Activated T-helper 1 cell treated with Interleukin-2 at 50 U/mL for 16 hours (primary cell): Measurements from ENCODE around the gene ATP8B3.

ENCODE experiments used
- DNase-seq: peaks from one replicate; pipeline ENCODE4 v3.0.0-alpha.2; 2020; ENCODE audit warnings: low read depth

The ATP8B3 gene

DNA sequence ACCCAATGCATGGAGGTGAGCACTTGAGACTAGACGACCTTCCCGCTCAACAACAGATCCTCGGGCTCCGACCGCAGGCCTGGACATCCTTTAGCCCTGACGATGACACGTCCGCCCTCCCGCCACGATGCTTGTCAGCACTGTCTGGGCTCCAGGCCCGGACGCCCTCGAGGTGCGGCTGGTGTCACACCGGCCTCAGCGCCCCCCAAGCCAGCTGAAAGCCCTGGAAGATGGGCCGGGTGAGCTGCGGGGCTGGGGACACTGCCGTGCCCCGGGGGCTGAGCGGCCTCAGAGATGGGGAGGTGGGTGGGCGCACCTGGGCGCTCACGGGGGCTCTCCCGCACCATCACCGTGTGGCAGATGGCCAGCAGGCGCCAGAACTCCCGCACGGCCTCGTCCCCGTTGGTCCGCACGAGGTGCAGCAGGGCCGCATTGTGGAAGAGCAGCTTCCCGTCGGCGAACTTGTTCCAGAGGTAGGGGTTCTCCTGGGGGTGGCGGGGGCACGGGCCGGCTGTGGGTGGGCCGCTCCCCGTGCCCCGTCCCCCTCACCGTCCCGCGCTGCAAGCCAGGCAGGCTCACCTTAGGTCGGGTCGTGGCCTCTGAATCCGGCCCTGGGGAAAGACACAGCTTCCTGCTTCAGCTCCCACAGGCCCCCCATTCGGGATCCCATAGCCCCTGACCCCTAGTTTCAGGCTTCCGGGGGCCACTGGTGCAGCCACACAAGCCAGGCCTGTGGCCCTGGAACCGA, 15.5 kb downstream of the ATP8B3 start:
- DNase-seq, result no peak

- no peak for DNase-seq
These were observed 17.5 kb downstream of the ATP8B3 start for GRCh38 chr19:1794424-1795172.

GRCh38 chr19:1791879-1792278, 20.2 kb downstream of the ATP8B3 start:
- no peak for DNase-seq

DNA sequence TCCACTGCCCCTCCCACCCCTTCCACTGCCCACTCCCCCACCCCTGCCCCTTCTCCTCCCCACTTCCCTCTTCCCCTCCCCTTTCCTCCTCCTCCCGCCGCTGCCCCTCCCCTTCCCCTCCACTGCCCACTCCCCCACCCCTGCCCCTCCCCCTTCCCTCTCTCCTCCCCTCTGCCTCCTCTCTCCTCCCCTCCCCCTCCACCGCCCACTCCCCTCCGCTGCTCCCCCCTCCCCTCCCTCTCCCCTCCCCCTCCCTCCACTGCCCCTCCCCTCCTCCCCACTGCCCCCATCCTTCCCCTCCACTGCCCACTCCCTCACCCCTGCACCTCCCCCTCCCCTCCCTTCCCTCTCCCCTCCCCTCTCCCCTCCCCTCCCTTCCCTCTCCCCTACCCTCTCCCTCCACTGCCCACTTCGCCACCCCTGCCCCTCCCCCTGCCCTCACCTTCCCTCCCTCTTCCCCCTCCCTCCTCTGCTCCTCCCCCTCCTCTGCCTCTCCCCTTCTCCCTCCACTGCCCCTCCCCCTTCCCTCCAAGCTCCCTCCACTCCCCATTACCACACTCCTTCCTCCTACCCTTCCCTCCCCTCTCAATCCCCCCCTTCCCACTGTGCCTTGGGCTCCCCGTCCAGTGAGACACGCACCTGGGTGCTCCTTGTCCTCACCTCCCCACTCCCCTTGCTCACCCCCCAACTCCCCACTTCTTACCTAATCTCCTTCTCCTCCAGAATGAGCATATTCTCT, 21.9 kb downstream of the ATP8B3 start:
- DNase-seq, result no peak

- DNase-seq, result no peak
These were observed 22.6 kb downstream of the ATP8B3 start for GRCh38 chr19:1789261-1790041.

DNA sequence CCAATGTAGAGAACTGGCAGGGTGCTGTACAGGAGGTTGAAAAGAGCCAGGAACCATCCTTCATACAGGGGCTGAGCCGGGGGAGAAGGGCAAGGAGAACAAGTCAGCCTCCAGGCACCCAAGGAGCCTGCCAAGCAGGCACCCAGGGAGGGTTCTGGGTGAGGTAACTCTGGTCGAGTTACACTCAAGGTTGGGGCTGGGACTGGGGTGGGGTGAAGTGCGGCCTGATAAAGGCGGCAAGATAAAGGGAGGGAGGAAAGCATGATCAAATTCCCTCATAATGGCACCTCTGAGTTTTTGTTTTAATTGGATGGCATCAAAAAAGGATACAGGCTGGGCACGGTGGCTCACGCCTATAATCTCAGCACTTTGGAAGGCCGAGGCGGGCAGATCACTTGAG, 25.0 kb downstream of the ATP8B3 start:
- DNase-seq, result no peak

GRCh38 chr19:1786668-1787067, 25.4 kb downstream of the ATP8B3 start:
- DNase-seq, result no peak

GRCh38 chr19:1785310-1785709, 26.8 kb downstream of the ATP8B3 start:
- DNase-seq, result no peak

- no peak for DNase-seq
These were observed 28.2 kb downstream of the ATP8B3 start for GRCh38 chr19:1783874-1784273.

DNA sequence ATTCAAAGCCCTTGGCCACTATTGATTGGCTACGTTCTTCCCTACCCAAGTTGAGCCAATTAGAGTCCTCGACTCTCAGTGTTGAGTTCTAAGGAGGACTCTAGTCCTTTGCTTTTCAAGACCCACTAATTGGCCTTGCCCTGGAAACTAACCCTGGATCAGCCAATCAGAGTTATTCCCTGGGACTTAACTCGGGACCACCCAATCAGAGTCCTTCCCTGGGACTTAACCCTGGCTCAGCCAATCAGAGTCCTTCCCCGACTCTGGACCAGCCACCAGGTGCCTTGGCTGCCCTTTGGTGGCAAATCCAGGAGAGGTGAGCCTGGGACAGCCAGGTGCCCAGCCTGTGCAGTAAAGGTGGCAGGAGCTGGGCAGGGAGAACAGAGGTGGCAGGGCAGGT, 28.7 kb downstream of the ATP8B3 start:
- no peak for DNase-seq

GRCh38 chr19:1782521-1782920, 29.6 kb downstream of the ATP8B3 start:
- DNase-seq, result no peak

DNA sequence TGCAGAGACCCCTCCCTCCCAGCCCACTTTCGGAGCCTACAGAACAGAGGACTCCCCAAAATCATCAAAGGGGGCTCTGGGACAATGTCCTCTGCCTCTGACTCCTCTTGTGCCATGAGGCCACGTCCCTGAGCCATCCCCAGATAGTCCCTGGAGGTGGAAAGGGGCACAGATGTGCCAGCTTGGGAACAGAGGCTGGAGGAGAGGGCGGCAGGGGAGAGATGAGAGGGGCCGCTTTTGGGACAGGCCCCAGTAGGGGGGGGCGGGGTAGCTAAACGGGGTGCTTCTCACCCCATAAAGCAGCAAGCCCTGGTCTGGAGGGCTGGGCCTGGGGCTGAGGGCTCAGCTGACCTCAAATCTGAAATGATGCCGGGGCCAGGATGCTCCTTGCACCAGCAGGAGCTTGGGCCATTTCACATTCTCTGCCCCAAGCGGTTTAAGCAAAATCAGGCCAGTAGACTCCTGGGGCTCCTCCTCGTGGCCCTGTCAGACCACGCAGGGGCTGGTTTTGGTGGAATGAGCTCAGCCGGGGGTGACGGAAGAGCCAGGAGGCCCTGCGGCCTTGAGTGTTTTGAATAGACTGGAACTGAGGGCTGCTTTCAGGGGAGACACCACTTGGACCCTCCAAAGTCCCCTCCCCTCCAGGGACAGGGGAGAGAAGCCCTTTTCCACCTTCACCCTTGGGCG, 31.7 kb downstream of the ATP8B3 start:
- DNase-seq, result no peak

GRCh38 chr19:1779574-1779973, 32.5 kb downstream of the ATP8B3 start:
- DNase-seq, result no peak

DNA sequence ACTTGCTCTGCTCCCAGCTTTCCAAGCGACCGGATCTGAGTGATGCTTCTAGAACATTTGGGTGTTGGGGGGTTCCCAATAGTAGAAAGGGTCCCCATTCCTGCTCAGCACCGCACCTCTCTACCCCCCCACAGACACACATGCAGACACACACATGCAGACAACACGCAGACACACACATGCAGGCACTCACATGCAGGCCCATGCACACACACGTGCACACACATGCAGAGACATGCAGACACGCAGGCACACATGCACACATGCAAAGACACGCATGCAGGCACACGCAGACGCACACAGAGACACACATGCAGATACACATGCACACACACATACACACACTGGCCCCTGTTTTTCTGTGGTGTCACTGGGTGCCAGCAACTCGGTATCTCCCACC, 34.9 kb downstream of the ATP8B3 start:
- DNase-seq, result no peak

GRCh38 chr19:1776606-1777147, 35.4 kb downstream of the ATP8B3 start:
- no peak for DNase-seq

- no peak for DNase-seq
These were observed 36.0 kb downstream of the ATP8B3 start for GRCh38 chr19:1775951-1776605.

DNA sequence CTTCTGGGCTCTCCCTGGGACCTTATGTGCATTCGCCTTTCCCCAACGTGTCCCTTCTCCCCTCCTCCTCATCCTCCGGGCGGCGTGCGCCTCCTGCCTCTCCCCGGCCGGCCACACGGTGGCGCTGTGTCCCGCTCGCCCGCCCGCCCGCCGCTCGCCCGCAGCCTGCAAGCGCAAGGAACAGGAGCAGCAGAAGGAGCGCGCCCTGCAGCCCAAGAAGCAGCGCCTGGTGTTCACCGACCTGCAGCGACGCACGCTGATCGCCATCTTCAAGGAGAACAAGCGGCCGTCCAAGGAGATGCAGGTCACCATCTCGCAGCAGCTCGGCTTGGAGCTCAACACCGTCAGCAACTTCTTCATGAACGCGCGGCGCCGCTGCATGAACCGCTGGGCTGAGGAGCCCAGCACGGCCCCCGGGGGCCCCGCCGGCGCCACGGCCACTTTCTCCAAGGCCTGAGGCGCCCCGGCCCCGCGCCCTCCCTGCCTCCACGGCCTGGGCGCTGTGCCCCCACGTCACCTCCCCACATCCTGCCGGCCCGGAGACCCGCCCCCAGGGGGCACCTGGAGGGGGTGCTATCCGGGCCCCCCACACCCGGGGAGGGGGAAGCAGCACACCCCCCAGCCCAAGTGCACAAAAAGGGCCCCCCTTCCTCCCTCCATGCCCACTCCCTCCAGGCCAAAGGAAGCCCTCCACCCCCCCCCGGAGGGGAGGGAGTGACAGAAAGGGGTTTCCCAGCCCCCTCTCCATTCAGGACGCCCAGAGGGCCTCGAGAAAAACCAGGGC, 36.9 kb downstream of the ATP8B3 start:
- DNase-seq, result no peak

DNA sequence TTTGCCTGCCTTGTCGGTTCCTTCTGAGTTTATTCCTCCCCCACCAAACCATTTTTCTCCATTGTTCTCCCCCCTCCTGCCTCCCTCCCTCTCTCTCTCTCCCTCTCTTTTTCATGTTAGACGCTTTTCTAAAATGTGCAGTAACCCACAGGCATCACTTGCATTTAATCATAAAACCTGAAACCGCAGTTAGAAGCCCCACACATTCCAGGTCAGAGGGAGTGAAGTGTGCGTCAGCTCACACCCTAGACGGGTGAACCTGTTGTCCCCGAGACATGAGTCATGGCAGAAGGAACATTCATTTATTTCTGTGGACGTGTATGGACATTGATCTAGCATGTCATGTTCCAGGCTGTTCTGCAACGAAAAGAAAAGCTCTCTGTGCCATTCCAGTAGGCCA, 38.9 kb downstream of the ATP8B3 start:
- no peak for DNase-seq

- DNase-seq, result no peak
These were observed 41.1 kb downstream of the ATP8B3 start for GRCh38 chr19:1770866-1771576.
